Erythroblast (primary cell): ENCODE results near the gene GATAD2B.

Source experiments
- GATA1 ChIP-seq: IDR thresholded peaks from 2 replicates; pipeline ENCODE4 v1.6.1; 2011; ENCODE audit warnings: low read depth, mild to moderate bottlenecking, control low read depth, low read length, moderate library complexity
- POLR2A ChIP-seq: IDR thresholded peaks from 2 replicates; pipeline ENCODE4 v1.6.1; 2011; ENCODE audit warnings: mild to moderate bottlenecking, low read length

- no peak for TF ChIP-seq POLR2A
- no peak for TF ChIP-seq GATA1
Measured at GRCh38 chr1:153933430-153933829, 10.7 kb upstream of the GATAD2B start.
